A549 (cell line): ENCODE results near the gene CLCNKB.

Experiments used
- BCL3 ChIP-seq: fragments of >200 bp; sonication (Bioruptor Twin); formaldehyde crosslinking; IDR thresholded peaks from 3 replicates; pipeline ENCODE4 v1.6.1; 2016
- CBX2 ChIP-seq: fragments of 200-600 bp; sonication (generic); IDR thresholded peaks from 2 replicates; pipeline ENCODE4 v1.6.1; 2016; ENCODE audit warnings: low read depth, mild to moderate bottlenecking, borderline replicate concordance
- CHD4 ChIP-seq: fragments of 200-600 bp; sonication (generic); IDR thresholded peaks from 2 replicates; pipeline ENCODE4 v1.6.1; 2016; ENCODE audit warnings: antibody characterized with exemption, mild to moderate bottlenecking, borderline replicate concordance
- CTCF ChIP-seq: fragments of >200 bp; sonication (Bioruptor Twin); formaldehyde crosslinking; IDR thresholded peaks from 3 replicates; pipeline ENCODE4 v1.5.1; 2016
- EP300 ChIP-seq, 2 experiments: fragments of >200 bp; sonication (Bioruptor Twin); formaldehyde crosslinking; IDR thresholded peaks; 2 replicates in 1 of 2; 3 replicates in 1 of 2; pipeline ENCODE4 v1.6.1; 2016 to 2017
- HMGXB4 ChIP-seq: fragments of 250-450 bp; sonication (Bioruptor Pico); IDR thresholded peaks from 2 replicates; pipeline ENCODE4 v1.5.0; 2021; ENCODE audit warnings: mild to moderate bottlenecking, moderate library complexity, borderline replicate concordance
- HOXA7 ChIP-seq: fragments of 250-450 bp; sonication (Bioruptor Pico); IDR thresholded peaks from 2 replicates; pipeline ENCODE4 v1.5.0; 2020; ENCODE audit warnings: mild to moderate bottlenecking, moderate library complexity
- MAFK ChIP-seq: fragments of 450-650 bp; IDR thresholded peaks from 2 replicates; pipeline ENCODE4 v1.6.1; 2014; ENCODE audit not compliant: partially characterized antibody
- MAZ ChIP-seq: fragments of 150-350 bp; IDR thresholded peaks from 2 replicates; pipeline ENCODE4 v1.6.1; 2014; ENCODE audit warnings: antibody characterized with exemption, low read depth, low read length, borderline replicate concordance
- MYC ChIP-seq: IDR thresholded peaks from 2 replicates; pipeline ENCODE4 v1.6.1; 2012; ENCODE audit warnings: mild to moderate bottlenecking, inconsistent platforms, low read length, improper control_type of control experiment, borderline replicate concordance
- POLR2A ChIP-seq: IDR thresholded peaks from 2 replicates; pipeline ENCODE4 v1.6.1; 2012; ENCODE audit warnings: mild to moderate bottlenecking, low read length
- RARB ChIP-seq: fragments of 250-450 bp; sonication (Bioruptor Pico); IDR thresholded peaks from 2 replicates; pipeline ENCODE4 v1.8.0; 2021; ENCODE audit warnings: mild to moderate bottlenecking, moderate library complexity
- RFX5 ChIP-seq: fragments of 450-650 bp; IDR thresholded peaks from 2 replicates; pipeline ENCODE4 v1.7.1; 2014; ENCODE audit warnings: antibody characterized with exemption, mild to moderate bottlenecking, moderate library complexity

GRCh38 chr1:16046842-16047241, 3.3 kb downstream of the CLCNKB start:
- TF ChIP-seq MAFK (no peak), CTCF (no peak), CHD4 (no peak), EP300 (IDR thresholded peaks at IDR 0.05) (no peak), MAZ (no peak), RFX5 (no peak), CBX2 (no peak), POLR2A (no peak), MYC (no peak), HMGXB4 (CRISPR knock-in tag) (no peak), RARB (CRISPR knock-in tag) (no peak), BCL3 (no peak), HOXA7 (CRISPR knock-in tag) (no peak)
